HT-29 (cell line): Measurements from ENCODE around the gene MAPK10. TPM values are rescaled to one million over a fixed set of nuclear protein-coding genes. Genes with fewer than 3 reads are reported as not detected.

ENCODE experiments used
- DNase-seq: peaks from one replicate; pipeline ENCODE4 v3.0.0-alpha.2; 2015; ENCODE audit warnings: low spot score
- total RNA-seq: library from RNA; depleted of rRNA; stranded (reverse); fragments of >200 nt; shearing (Covaris generic); gene quantifications from 2 replicates; pipeline ENCODE4 v1.2.3, GENCODE V29; 2014; rRNA removed

Gene MAPK10
- 0.51 and 0.94 TPM in 2 replicates for total RNA-seq

DNA sequence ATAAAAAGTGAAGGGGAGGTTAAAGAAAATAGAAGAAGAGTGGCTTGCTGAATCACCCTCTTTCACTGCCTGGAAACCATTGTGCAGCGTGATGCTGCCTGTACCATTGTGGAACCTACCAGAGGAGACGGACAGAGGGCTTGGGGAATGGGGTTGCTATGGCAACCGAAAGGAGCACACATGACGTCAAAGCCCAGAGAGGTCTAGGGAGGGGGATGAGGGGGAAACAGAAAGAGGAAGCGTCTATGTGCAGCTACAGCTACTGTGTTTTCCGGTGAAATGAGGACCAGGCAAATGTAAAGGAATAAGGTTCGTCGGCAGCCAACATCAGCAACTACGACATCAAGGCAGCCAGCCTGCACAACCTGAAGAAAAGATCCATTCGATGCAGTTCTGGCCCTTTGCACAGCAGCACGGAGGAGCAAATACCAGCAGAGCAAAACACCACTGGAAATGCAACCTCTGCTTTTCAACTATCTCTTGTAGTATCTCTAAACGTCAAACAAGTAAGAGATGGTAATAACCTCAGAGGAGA is at the start of gene MAPK10:
TSS of gene MAPK10 (minus strand) at position 110 of the 535 bp plus-strand sequence.
- no peak for DNase-seq

DNA sequence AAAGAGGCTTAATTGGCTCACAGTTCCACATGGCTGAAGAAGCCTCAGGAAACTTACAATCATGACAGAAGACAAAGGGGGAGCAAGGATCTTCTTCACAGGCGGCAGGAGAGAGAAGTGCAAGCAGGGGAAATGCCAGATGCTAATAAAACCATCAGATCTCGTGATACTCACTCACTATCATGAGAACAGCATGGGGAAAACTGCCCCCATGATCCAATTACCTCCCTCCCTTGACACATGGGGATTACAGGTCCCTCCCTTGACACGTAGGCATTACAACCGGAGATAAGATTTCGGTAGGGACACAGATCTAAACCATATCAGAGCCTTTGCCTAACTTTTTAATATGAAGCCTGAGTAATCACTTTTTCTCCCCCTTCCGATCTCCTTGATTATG is 43.7 kb upstream of the MAPK10 start:
- DNase-seq: no peak

DNA sequence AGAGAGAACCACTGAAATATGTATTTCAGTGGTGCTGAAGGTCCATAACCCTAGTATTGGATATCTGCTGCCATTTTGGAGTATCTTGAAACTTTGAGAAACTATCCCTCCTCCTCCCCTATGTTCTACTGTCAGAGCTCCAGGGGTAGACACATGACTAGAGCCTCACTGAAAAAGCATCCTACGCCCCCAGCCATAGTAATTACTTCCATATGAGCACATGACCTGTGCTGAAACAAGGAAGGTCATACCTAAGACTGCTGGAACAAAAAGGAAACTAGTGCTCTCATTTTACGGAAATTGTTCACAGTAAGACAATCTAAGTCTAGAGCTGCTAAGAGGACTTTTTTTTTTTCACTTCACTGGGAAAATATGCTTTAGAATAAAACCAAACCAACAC is 42.0 kb upstream of the MAPK10 start:
- DNase-seq: no peak

DNA sequence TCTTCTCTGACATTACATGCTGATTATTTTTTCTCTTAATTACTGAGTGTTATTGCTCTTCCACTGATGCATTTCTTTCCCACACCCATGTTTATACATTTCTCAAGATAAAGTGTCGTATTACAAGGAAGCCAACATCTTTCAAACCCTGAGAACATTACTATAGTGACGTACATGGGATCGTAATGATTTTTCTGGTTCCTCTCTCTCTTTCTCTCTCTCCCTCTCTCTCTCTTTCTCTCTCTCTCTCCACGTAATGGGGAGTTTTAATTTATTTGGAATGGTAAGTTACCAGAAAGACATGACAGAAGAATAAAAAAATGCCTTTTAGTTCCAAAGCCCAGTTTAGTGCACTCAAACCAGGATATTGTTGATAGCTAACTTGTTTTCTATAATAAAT is 40.4 kb upstream of the MAPK10 start:
- no peak for DNase-seq

DNA sequence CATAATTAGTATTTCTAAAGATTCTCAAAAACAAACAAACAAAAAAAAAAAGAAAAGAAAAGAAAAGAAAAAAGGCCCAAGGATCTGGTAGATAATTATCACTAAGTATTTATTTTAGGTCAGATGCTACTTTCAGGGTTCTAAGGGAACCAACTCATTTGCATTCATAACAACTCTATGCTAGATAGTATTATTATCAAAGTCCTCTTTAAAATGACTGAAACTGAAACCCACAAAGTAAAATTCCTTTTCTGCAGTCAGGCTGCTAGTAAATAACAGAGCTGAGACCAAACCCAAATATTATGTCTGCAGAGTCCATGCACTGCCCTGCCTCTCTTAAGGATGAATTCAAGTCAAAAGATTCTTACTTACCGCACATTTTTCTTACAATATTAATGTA is 38.3 kb upstream of the MAPK10 start:
- DNase-seq: no peak

DNA sequence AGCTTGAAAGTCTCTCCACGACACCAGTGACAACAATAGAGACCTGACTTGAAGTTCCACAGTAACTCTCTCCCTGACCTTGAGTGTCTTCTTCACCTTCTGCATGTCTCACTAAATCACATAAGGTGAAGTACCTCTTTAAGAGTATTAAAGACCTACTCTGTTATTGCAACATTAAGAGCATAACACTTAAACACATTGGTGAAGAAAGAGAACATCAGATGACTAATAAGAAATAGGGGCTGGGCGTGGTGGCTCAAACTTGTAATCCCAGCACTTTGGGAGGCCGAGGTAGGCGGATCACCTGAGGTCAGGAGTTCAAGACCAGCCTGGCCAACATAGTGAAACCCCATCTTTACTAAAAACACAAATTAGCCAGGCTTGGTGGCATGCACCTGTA is 33.9 kb upstream of the MAPK10 start:
- DNase-seq: no peak

DNA sequence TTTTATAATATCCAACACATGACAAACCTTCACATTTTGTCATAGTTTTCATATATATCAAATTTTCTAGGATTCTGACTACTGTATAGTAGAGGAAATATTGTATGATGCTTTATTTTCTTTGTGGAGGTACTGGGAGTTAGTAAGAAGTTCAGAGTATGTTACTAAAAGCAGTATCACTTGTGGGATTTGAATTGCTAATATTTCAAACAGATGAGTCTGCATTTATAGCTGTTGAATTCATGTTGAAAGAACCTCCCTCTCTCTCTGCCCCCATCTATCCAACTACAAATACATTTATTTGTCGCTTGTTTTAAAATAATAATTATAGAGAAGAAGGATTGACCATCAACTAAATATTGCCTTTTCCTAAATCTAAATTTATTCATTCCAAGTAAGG is 29.8 kb upstream of the MAPK10 start:
- no peak for DNase-seq

DNA sequence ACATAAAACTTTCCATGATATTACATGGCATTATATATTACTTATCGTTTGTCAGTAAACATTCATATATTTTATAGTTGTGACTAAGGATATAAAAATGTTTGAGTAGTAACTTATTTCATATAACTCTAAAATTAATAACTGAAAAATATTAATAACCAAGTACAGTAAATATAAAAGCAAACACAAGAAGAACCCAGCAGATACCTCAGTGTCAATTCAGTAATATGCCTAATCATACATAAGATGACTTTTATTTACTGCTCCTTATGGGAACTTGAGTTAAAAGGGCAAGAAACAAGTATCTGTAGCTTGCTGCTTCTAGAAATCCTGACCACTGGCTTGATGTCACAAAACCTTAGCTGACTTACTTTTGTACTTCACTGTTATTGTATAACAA is 28.4 kb upstream of the MAPK10 start:
- no peak for DNase-seq

DNA sequence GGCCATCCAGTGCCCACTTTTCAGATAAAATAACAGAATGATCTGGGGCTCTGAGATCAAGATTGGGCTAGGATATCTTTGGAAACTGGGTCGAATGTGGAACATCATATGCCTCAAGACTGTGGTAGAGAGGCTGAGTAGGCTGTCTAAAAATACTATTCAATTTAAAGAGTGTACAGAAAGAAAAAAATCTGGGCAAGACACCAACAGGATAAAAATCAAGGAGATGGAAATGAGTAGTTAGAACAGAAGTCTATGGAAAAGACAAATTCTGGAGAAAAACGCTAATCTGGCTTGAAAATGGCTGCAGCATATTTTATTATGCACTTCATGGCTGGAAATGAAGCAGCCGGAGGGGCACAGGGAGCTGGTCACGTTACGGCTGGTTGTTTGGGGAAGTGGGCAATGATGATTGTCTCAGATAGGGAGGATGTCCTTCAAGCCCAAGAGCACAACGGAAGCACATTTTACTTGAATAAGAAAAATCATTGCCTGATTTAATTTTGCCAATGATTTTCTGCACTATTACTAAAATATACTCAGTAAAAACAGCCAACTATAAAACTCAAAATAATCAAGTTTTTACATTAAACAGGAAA is 27.1 kb upstream of the MAPK10 start:
- no peak for DNase-seq

DNA sequence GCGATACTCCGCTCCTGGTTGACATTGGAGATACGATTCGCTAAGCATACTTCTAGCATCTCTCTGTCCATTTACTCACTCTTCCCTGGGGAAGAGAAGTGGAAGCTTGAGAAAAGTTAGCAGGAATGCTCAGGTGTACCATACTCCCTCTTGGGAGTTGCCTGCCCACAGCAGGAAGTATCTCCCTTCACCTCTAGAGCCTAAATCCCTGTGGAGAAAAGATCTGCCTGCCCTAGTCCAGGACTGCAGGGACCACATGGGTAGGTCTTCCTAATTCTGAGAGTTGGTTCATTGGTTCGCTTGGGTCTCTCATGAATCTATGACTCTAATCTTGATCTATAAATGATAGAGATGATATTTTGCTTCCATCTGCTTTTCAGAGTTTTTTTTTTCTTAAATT is 26.3 kb upstream of the MAPK10 start:
- DNase-seq: no peak

DNA sequence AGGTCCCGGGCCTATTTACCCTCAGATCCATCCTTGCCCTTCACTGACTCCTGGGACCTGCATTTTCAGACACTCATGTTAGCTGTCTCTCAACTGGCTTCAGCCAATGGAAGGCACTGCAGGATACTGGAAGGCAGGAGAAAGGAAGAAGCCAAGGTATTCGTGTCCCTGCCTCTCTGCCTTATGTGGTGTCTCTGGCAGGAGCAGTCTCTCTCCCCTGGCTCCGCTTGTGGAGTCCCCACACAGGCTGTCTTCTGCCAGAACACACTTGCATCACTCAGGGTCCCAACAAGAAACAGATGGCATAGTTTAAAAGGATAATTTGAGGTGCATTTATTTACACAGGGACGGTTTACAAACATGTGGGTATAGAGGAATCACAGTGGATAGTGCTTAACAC is 21.6 kb upstream of the MAPK10 start:
- no peak for DNase-seq

DNA sequence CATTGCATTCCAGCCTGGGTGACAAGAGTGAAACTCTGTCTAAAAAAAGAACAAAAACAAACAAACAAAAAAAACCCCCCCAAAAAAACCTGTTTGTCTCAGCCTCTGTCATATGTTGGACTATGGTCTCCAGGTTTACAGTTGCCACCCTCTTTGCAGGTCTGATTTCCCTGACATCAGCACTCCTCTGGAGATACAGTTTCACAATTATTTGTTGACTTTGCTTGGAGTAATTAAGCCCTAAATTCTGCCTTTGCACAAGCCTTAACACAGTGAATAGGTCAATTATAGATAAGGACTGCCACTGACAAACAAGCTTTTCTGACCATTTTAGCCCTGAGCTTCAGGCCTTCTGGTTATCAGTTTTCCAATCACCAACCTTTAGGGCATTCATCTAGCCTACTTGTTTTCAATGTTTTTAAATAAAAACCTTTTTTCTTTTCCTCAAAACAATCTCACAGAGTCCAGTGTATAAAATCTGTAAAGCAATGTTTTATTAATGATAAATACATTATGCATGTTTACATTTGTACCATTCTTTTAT is 20.4 kb upstream of the MAPK10 start:
- DNase-seq: no peak

DNA sequence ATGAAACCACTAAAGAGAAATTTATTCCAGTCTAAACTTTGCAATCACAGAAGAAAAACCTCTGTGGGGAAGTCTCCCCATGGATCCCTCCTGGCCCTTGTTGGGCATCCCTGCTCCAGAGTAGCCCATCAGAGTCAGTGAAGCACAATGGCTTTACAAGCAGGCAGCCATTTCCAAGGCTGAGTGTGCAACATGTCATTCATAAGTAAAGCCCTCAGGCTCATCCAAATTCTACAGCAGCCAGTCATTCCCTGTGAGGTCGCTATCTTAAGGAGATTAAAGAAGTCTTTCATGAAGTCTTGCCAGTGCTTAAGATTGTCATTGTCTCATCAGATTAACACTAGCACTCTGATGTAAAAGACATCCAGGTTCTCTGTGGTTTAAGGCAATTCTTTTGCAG is 17.0 kb upstream of the MAPK10 start:
- DNase-seq: no peak

DNA sequence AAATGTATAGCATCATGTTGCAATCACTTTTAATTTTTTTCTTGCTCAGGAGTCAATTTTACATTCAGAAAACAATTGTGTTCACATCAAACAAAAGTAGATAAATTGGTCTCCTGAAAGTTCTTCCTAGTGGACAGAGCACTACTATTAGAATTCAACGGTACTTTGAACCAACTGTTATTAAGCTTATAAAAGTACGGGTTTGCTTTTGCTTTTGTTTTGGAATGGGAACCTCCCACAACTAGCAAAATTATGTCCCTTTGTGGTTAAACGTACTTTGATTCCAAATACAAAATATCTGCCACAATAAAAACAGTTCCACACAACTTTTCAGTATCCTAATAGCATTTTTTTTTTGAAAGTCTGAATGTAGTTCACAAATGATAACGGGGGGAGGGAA is 8.6 kb upstream of the MAPK10 start:
- DNase-seq: no peak

DNA sequence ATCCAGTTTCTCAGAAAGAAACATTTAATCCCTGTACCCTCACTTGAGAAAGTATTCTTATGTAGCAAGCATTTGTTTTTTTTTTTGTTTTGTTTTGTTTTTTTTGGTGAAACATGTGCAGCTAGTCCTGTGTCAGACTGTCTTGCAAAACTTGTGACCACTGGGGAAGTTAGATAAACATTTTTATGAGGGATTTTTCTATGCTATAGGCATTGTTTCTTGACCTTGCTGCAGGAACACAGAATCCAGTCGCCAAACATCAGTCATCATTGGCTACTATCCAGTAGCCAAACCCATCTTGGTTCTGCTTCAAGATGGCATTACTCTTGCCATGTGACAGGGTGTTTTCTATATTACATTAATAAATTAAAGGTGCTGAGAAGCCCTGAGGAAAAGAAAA is 7.7 kb upstream of the MAPK10 start:
- no peak for DNase-seq

DNA sequence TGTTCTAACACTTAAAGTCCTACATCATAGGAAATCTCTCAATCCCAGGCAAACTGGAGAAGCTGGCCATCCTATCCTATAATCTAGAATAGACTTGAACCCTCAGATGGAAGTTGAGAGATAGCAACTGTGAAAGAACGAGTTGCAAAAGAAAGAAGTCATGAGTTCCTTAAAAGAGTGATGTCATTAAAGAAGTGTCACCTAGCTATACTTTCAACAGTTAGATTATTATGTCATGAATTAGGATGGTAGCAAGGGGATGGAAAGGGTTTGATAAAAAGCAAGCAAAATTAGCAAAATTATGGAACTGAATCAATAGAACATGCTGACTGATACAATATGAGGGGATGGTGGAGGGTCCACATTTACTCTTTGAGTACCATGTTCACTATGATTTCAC is 7.1 kb upstream of the MAPK10 start:
- no peak for DNase-seq

DNA sequence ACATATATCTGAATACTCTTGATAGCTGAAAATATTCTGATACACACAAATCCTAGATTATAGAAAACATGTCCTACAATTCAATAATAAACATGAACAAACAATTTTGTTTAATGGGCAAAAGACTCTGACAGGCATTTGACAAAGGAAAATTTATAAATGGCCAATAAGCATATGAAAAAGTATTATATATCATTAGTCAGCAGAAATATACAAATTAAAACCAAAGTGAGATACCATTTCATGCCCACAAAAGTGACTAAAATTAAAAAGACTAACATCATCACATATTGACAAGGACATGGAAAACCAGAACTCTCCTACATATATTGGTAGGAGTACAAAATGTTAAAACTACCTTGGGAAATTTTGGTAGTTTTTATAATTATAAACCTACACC is 2.7 kb upstream of the MAPK10 start:
- DNase-seq: no peak

DNA sequence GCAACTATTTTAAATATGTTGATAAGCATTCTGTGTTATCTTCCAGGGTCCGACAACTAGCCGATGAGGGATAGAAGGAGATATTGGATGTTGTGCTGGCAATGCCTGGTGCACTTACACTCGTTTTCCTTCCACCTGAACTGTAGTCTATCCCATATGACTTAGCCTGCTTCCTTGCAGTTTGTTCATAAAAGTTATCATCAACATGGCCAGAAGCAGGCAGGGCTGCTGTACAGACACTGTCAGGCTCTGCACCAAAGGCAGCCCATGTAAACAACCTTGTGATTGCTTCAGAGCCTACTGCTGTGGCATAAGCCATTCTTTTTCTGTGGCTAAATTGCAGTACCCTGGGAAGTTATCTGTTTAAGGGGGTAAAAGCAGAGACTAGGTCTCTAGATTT is 1.6 kb downstream of the MAPK10 start:
- no peak for DNase-seq

DNA sequence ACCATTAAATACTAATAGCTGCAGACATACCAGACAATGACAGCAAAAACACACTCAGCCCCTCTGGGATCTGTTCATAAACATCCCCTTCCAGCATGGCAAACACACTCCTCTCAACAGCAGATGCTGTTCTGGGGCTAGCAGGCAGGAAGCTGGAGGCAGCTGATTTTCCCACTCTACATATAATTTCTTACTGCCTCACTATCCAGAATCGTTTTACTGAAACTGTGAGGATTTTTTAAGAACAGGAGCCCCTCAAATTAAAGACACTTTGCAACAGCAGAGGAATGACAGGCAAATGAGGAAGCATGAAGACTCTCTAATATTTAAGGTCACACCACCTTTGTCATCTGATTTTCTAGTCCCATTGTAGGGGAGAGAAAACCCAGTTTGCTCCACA is 2.2 kb downstream of the MAPK10 start:
- DNase-seq: no peak

DNA sequence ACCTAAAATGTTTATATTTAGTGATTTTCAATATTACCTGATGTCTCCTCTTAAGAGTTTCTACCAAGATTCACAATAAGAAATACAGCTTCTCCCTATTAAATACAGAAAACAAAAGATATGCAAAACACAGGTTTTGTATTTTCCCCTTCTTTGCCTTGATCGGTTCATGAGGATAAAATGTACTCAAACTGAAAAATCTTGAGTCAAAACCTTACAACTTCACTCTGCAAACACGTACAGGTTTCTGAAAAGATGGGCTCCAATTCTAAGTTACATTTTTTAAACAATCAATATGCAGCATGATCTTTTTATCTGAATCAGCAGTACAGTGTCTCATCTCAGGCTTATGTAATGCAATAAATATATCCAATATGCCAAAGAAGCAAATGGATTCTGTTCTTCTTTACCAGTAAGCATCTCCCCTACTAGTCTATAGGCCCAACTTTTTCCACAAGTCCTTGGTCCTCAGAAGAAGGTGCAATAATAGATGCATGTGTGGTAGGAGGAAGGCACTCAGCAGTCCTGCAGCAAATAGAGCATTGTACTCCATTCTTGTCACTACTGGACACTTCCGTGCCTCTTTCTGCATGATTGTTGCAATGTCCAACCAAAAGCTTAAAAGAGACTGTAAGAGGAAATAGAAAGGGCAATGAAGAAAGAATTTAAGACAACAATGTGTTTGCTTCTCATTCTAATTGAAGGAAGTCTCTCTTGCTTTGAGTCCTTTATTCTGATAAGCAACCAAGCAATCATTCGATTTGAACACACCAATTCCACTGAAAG is 3.2 kb downstream of the MAPK10 start:
- no peak for DNase-seq

DNA sequence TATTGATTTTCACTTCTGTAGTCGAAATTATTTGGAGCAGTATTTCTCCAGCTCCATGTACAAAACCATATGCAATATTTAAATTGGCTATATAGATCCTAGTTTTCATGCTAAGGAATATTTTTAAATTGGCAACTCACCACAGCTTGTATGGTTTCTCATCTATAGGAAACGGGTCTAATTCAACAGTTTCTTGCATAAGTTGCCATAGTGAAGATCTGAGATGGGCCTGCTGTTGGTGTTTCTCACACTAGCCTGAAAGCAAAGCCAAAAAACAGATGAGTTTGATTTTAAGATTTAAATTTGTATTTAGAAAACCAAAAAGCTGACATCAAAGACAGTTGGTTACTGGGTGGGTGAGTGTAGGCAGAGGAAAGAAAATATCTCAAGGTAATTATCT is 5.5 kb downstream of the MAPK10 start:
- no peak for DNase-seq

DNA sequence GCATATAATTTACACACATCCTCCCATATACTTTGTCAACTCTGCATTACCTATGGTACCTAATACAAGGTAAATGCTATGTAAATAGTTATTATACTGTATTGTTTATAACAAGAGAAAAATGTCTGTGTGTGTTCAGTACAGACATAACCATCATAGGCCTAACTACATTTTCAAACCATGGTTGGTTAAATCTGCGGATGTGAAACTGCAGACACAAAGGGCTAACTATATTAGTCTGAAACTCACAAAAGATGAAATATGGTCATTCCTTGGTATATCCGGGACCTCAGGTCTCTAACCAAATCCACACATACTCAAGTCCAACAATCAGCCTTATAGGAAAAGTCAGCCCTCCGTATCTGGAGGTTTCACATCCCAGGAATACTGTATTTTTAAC is 13.5 kb downstream of the MAPK10 start:
- no peak for DNase-seq

DNA sequence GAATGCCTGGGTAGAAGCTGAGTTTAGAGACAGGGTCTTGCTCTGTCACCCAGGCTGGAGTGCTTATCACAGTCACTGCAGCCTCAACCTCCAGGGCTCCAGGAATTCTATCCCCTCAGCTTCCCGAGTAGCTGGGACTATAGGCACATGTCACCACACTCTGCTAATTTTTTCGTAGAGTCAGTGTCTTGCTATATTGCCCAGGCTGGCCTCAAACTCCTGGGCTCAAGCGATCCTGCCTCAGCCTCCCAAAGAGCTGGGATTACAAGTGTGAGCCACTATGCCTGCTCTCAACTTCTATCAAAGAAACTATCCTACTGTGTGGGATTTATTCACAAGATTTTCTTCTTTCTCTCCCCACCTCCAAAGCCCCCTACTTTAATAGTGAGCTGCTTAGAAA is 15.7 kb downstream of the MAPK10 start:
- DNase-seq: no peak
